HEK293 (cell line): Measurements from ENCODE around the gene HNRNPM.

ENCODE experiments used
- BCL11B ChIP-seq: fragments of 450-650 bp; formaldehyde crosslinking; IDR thresholded peaks from 2 replicates; pipeline ENCODE4 v1.5.1; 2016; ENCODE audit warnings: low read depth, missing biosample characterization, missing genetic modification characterization
- FEZF1 ChIP-seq: fragments of 450-650 bp; formaldehyde crosslinking; IDR thresholded peaks from 2 replicates; pipeline ENCODE4 v1.5.1; 2016; ENCODE audit warnings: missing biosample characterization, missing genetic modification characterization
- SALL2 ChIP-seq: fragments of 450-650 bp; formaldehyde crosslinking; IDR thresholded peaks from 2 replicates; pipeline ENCODE4 v1.5.0; 2017; ENCODE audit warnings: missing biosample characterization, mild to moderate bottlenecking, missing genetic modification characterization, borderline replicate concordance
- ZBTB17 ChIP-seq: fragments of 450-650 bp; formaldehyde crosslinking; IDR thresholded peaks from 2 replicates; pipeline ENCODE4 v1.5.1; 2016; ENCODE audit warnings: missing biosample characterization, missing genetic modification characterization
- ZFP69B ChIP-seq: fragments of 450-650 bp; formaldehyde crosslinking; IDR thresholded peaks from 2 replicates; pipeline ENCODE4 v1.5.1; 2016; ENCODE audit warnings: missing biosample characterization, missing genetic modification characterization
- ZNF140 ChIP-seq: fragments of 450-650 bp; formaldehyde crosslinking; IDR thresholded peaks from 2 replicates; pipeline ENCODE4 v1.5.1; 2016; ENCODE audit warnings: missing biosample characterization, missing genetic modification characterization
- ZNF148 ChIP-seq: fragments of 450-650 bp; formaldehyde crosslinking; IDR thresholded peaks from 2 replicates; pipeline ENCODE4 v1.5.0; 2017; ENCODE audit warnings: missing biosample characterization, missing genetic modification characterization, borderline replicate concordance
- ZNF169 ChIP-seq: fragments of 450-650 bp; formaldehyde crosslinking; IDR thresholded peaks from 2 replicates; pipeline ENCODE4 v1.5.1; 2016; ENCODE audit warnings: missing biosample characterization, missing genetic modification characterization
- ZNF18 ChIP-seq: fragments of 450-650 bp; formaldehyde crosslinking; IDR thresholded peaks from 2 replicates; pipeline ENCODE4 v1.5.1; 2016; ENCODE audit warnings: missing biosample characterization, missing genetic modification characterization
- ZNF184 ChIP-seq: fragments of 450-650 bp; IDR thresholded peaks from 2 replicates; pipeline ENCODE4 v1.5.1; 2018; ENCODE audit warnings: missing biosample characterization, mild to moderate bottlenecking, missing genetic modification characterization
- ZNF266 ChIP-seq: fragments of 450-650 bp; formaldehyde crosslinking; IDR thresholded peaks from 2 replicates; pipeline ENCODE4 v1.5.1; 2016; ENCODE audit warnings: missing biosample characterization, missing genetic modification characterization, low read depth
- ZNF394 ChIP-seq: fragments of 450-650 bp; formaldehyde crosslinking; IDR thresholded peaks from 2 replicates; pipeline ENCODE4 v1.5.1; 2016; ENCODE audit warnings: missing biosample characterization, missing genetic modification characterization, mild to moderate bottlenecking, moderate library complexity, borderline replicate concordance
- ZNF426 ChIP-seq: fragments of 450-650 bp; formaldehyde crosslinking; IDR thresholded peaks from 2 replicates; pipeline ENCODE4 v1.5.1; 2017; ENCODE audit warnings: missing biosample characterization, missing genetic modification characterization, mild to moderate bottlenecking, inconsistent platforms, moderate library complexity
- ZNF449 ChIP-seq: fragments of 450-650 bp; formaldehyde crosslinking; IDR thresholded peaks from 2 replicates; pipeline ENCODE4 v1.5.1; 2017; ENCODE audit warnings: missing biosample characterization, mild to moderate bottlenecking, missing genetic modification characterization, moderate library complexity
- ZNF473 ChIP-seq: fragments of 450-650 bp; formaldehyde crosslinking; IDR thresholded peaks from 2 replicates; pipeline ENCODE4 v1.5.1; 2017; ENCODE audit warnings: missing biosample characterization, missing genetic modification characterization
- ZNF48 ChIP-seq: fragments of 450-650 bp; formaldehyde crosslinking; IDR thresholded peaks from 2 replicates; pipeline ENCODE4 v1.5.1; 2016; ENCODE audit warnings: missing biosample characterization, missing genetic modification characterization
- ZNF513 ChIP-seq: fragments of 450-650 bp; IDR thresholded peaks from 2 replicates; pipeline ENCODE4 v1.5.1; 2018; ENCODE audit warnings: missing biosample characterization, missing genetic modification characterization
- ZNF530 ChIP-seq: fragments of 450-650 bp; formaldehyde crosslinking; IDR thresholded peaks from 2 replicates; pipeline ENCODE4 v1.5.1; 2016; ENCODE audit warnings: low read depth, missing biosample characterization, missing genetic modification characterization
- ZNF560 ChIP-seq: fragments of 450-650 bp; formaldehyde crosslinking; IDR thresholded peaks from 2 replicates; pipeline ENCODE4 v1.5.1; 2017; ENCODE audit warnings: missing biosample characterization, missing genetic modification characterization, borderline replicate concordance
- ZNF561 ChIP-seq: fragments of 450-650 bp; IDR thresholded peaks from 2 replicates; pipeline ENCODE4 v1.5.1; 2018; ENCODE audit warnings: missing biosample characterization, missing genetic modification characterization, borderline replicate concordance
- ZNF610 ChIP-seq: fragments of 450-650 bp; formaldehyde crosslinking; IDR thresholded peaks from 2 replicates; pipeline ENCODE4 v1.5.1; 2016; ENCODE audit warnings: missing biosample characterization, missing genetic modification characterization, borderline replicate concordance
- ZNF660 ChIP-seq: fragments of 450-650 bp; IDR thresholded peaks from 2 replicates; pipeline ENCODE4 v1.5.1; 2018; ENCODE audit warnings: missing biosample characterization, mild to moderate bottlenecking, missing genetic modification characterization
- TF ChIP-seq, protein P1 (sequence below): fragments of 450-650 bp; formaldehyde crosslinking; IDR thresholded peaks from 2 replicates; pipeline ENCODE4 v1.5.1; 2016; ENCODE audit warnings: missing biosample characterization, missing genetic modification characterization
- TF ChIP-seq, protein P2 (sequence below): fragments of 450-650 bp; formaldehyde crosslinking; IDR thresholded peaks from 2 replicates; pipeline ENCODE4 v1.5.1; 2016; ENCODE audit warnings: missing biosample characterization, missing genetic modification characterization

Gene HNRNPM

GRCh38 chr19:8505680-8506401 lies 61.1 kb downstream of the HNRNPM start (continued):
- TF ChIP-seq ZNF148 (no peak), FEZF1 (tag by site-specific recombination) (no peak), ZNF660 (tag by site-specific recombination) (0 out of 2 replicates have a peak, but pooled peaks have one; percentile 50), ZNF184 (0 out of 2 replicates have a peak, but pooled peaks have one; percentile 50), ZNF560 (tag by site-specific recombination) (no peak), ZNF140 (no peak), ZNF561 (tag by site-specific recombination) (peak; percentile 84; the same call in 1 of the 2 replicates), ZNF426 (tag by site-specific recombination) (no peak), ZFP69B (tag by site-specific recombination) (0 out of 2 replicates have a peak, but pooled peaks have one; percentile 42), ZBTB17 (peak; percentile 78), ZNF530 (tag by site-specific recombination) (no peak), ZNF610 (tag by site-specific recombination) (peak; percentile 43; the same call in 1 of the 2 replicates), ZNF513 (tag by site-specific recombination) (no peak), ZNF449 (peak; percentile 63; the same call in 1 of the 2 replicates), ZNF48 (no peak), ZNF473 (tag by site-specific recombination) (no peak), ZNF394 (tag by site-specific recombination) (no peak), ZNF266 (tag by site-specific recombination) (no peak), SALL2 (no peak), ZNF169 (tag by site-specific recombination) (no peak), BCL11B (peak; percentile 72; the same call in 1 of the 2 replicates), ZNF18 (tag by site-specific recombination) (no peak)
- TF ChIP-seq, protein P1, sequence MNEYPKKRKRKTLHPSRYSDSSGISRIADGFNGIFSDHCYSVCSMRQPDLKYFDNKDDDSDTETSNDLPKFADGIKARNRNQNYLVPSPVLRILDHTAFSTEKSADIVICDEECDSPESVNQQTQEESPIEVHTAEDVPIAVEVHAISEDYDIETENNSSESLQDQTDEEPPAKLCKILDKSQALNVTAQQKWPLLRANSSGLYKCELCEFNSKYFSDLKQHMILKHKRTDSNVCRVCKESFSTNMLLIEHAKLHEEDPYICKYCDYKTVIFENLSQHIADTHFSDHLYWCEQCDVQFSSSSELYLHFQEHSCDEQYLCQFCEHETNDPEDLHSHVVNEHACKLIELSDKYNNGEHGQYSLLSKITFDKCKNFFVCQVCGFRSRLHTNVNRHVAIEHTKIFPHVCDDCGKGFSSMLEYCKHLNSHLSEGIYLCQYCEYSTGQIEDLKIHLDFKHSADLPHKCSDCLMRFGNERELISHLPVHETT (tag by site-specific recombination), result 0 out of 2 replicates have a peak, but pooled peaks have one; percentile 56
- TF ChIP-seq, protein P2, sequence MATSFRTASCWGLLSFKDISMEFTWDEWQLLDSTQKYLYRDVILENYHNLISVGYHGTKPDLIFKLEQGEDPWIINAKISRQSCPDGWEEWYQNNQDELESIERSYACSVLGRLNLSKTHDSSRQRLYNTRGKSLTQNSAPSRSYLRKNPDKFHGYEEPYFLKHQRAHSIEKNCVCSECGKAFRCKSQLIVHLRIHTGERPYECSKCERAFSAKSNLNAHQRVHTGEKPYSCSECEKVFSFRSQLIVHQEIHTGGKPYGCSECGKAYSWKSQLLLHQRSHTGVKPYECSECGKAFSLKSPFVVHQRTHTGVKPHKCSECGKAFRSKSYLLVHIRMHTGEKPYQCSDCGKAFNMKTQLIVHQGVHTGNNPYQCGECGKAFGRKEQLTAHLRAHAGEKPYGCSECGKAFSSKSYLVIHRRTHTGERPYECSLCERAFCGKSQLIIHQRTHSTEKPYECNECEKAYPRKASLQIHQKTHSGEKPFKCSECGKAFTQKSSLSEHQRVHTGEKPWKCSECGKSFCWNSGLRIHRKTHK (tag by site-specific recombination), result no peak
